Measurements from ENCODE around the gene DOCK1.

The DOCK1 gene

DNA sequence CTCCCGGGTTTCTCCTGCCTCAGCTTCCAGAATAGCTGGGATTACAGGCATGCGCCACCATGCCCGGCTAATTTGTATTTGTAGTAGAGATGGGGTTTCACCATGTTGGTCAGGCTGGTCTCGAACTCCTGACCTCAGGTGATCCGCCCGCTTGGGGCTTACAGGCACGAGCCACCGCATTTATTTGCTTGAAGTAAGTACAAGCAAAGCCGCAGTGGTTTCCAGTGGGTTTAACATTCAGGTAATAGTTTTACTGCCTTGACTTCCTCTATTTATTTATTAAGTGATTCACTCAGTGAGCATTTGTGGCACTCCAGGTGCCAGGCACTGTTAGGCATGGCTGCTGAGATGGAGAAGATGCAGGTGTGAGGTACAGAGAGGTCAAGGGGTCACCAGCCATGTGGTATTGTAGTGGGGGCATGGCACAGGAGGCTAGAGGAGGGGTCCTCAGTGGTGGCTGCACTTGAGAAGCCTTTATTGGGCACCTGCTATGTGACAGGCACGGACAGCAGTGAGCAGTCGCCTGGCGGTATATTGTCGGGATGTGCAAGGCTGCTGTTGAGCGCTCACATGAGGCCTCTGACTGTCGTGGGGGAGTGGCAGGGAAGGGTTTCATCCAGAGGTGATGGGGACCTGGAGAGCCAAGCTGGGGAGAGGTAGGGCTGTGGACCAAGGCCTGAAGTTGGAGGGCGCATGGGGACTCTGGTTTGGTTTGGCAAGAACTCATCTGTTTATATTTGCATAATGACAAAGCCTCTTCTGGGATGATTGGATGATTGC, 54.9 kb downstream of the DOCK1 start:
- Histone ChIP-seq H3K23ac (ENCODE audit: low read length) (no peak overlapping the region), H3K18ac (ENCODE audit: low read length) (peak overlapping the region; percentile 60), H4K12ac (ENCODE audit: low read depth, low read length) (peak overlapping the region; percentile 57), H3K14ac (ENCODE audit: low read length) (no peak overlapping the region), H3K4ac (ENCODE audit: low read depth, low read length) (peak overlapping the region; percentile 60), H3K9me3 (ENCODE audit: insufficient read depth, low read depth, low read length) (peaks cover 2% of the 10 kb centered on the region), H3K4me3 (ENCODE audit: low read depth, low read length) (no peak overlapping the region), H3K79me2 (ENCODE audit: control insufficient read depth, insufficient read depth, low read length, poor library complexity) (peaks cover 3% of the 10 kb centered on the region), H3K4me1 (ENCODE audit: control insufficient read depth in 1 of 2, insufficient read depth in 2 of 2, low read length in 2 of 2) (peaks cover 0 to 7% of the 10 kb centered on the region in 2 experiments), H3K27me3 (ENCODE audit: insufficient read depth, low read length) (no peaks in the 10 kb centered on the region), H2AK5ac (ENCODE audit: low read length) (no peak overlapping the region), H2BK5ac (ENCODE audit: low read depth, low read length, poor library complexity) (no peak overlapping the region), H3K36me3 (ENCODE audit: control insufficient read depth in 1 of 2, insufficient read depth in 2 of 2, low read length in 2 of 2) (peaks cover 0 to 2% of the 10 kb centered on the region in 2 experiments), H3K79me1 (ENCODE audit: low read length) (no peaks in the 10 kb centered on the region), H4K91ac (ENCODE audit: low read depth, low read length) (no peak overlapping the region), H2AFZ (ENCODE audit: insufficient read depth, low read length, poor library complexity) (no peak overlapping the region), H3K4me2 (ENCODE audit: low read length) (no peak overlapping the region), H3K9ac (ENCODE audit: low read length) (no peak overlapping the region), H3K27ac (ENCODE audit: low read depth, low read length) (no peak overlapping the region), H2BK120ac (ENCODE audit: insufficient read depth, low read length, poor library complexity) (no peak overlapping the region), H2BK12ac (ENCODE audit: low read length) (no peak overlapping the region), H4K8ac (ENCODE audit: low read depth, low read length) (no peak overlapping the region)
- no peak for DNase-seq
- no CpG with 5 or more reads among the region's 16 CpGs for WGBS (ENCODE audit: extremely low coverage, insufficient coverage, insufficient read length)

DNA sequence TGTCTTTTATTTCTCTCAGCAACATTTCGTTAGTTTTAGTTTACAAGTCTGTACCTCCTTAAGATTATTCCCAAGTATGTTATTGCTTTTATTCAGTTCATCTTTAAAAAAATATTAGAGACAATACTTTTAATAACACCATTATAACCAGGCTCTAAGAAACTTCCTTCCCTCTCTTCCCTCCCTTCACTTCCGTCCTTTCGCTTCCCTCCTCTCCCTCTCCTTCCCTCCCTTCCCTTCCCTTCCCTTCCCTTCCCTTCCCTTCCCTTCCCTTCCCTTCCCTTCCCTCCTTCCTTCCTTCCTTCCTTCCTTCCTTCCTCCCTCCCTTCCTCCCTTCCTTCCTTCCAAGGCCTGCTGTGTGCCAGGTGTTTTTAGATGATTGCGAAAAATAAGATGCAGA, 58.1 kb downstream of the DOCK1 start:
- Histone ChIP-seq H3K4me3 (ENCODE audit: low read depth, low read length) (no peak overlapping the region), H3K9me3 (ENCODE audit: insufficient read depth, low read depth, low read length) (peaks cover 2% of the 10 kb centered on the region), H2BK12ac (ENCODE audit: low read length) (no peak overlapping the region), H3K79me1 (ENCODE audit: low read length) (no peaks in the 10 kb centered on the region), H3K4me2 (ENCODE audit: low read length) (no peak overlapping the region), H2BK120ac (ENCODE audit: insufficient read depth, low read length, poor library complexity) (no peak overlapping the region), H3K23ac (ENCODE audit: low read length) (no peak overlapping the region), H3K4me1 (ENCODE audit: control insufficient read depth in 1 of 2, insufficient read depth in 2 of 2, low read length in 2 of 2) (peaks cover 0 to 4% of the 10 kb centered on the region in 2 experiments), H4K8ac (ENCODE audit: low read depth, low read length) (no peak overlapping the region), H3K27ac (ENCODE audit: low read depth, low read length) (no peak overlapping the region), H3K18ac (ENCODE audit: low read length) (no peak overlapping the region), H2AFZ (ENCODE audit: insufficient read depth, low read length, poor library complexity) (no peak overlapping the region), H3K27me3 (ENCODE audit: insufficient read depth, low read length) (no peaks in the 10 kb centered on the region), H4K12ac (ENCODE audit: low read depth, low read length) (no peak overlapping the region), H3K36me3 (ENCODE audit: control insufficient read depth in 1 of 2, insufficient read depth in 2 of 2, low read length in 2 of 2) (peaks cover 0 to 2% of the 10 kb centered on the region in 2 experiments), H4K91ac (ENCODE audit: low read depth, low read length) (no peak overlapping the region), H2AK5ac (ENCODE audit: low read length) (no peak overlapping the region), H3K79me2 (ENCODE audit: control insufficient read depth, insufficient read depth, low read length, poor library complexity) (peaks cover 1% of the 10 kb centered on the region), H3K4ac (ENCODE audit: low read depth, low read length) (no peak overlapping the region), H3K14ac (ENCODE audit: low read length) (no peak overlapping the region), H3K9ac (ENCODE audit: low read length) (no peak overlapping the region), H2BK5ac (ENCODE audit: low read depth, low read length, poor library complexity) (no peak overlapping the region)
- WGBS (ENCODE audit: extremely low coverage, insufficient coverage, insufficient read length), result 100% methylated on average over 2 of the region's 4 CpGs
- no peak for DNase-seq

DNA sequence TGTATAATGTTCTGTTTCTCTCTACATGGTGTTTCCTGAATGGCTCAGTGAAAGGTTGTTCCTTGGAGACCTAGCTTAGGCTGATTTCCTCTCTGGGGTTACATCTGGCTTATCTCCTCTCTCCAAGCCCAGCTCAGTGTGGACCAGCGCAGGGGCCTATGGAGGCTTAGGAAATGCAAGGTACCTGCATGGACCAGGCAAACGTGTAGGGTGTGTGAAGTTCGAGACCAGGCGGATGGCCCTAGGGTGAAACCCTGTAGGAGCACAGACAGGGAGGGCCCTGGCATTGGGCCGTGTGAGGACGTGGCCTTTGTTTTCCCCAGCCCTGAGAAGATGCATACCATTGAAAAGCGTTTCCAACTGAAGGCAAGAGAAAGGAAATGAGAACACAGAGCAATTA, 59.0 kb downstream of the DOCK1 start:
- H3K4me3 ChIP-seq (ENCODE audit: low read depth, low read length), result no peak overlapping the region
- H3K27ac ChIP-seq (ENCODE audit: low read depth, low read length), result no peak overlapping the region
- H2AK5ac ChIP-seq (ENCODE audit: low read length), result no peak overlapping the region
- H3K36me3 ChIP-seq (ENCODE audit: control insufficient read depth in 1 of 2, insufficient read depth in 2 of 2, low read length in 2 of 2), result peaks cover 0 to 2% of the 10 kb centered on the region in 2 experiments
- H2AFZ ChIP-seq (ENCODE audit: insufficient read depth, low read length, poor library complexity), result no peak overlapping the region
- H3K4me1 ChIP-seq (ENCODE audit: control insufficient read depth in 1 of 2, insufficient read depth in 2 of 2, low read length in 2 of 2), result peaks cover 0 to 4% of the 10 kb centered on the region in 2 experiments
- peak in 1 of 2 donors; percentile 10 for DNase-seq
- peaks cover 1% of the 10 kb centered on the region for H3K79me2 ChIP-seq (ENCODE audit: control insufficient read depth, insufficient read depth, low read length, poor library complexity)
- no peak overlapping the region for H3K18ac ChIP-seq (ENCODE audit: low read length)
- WGBS (ENCODE audit: extremely low coverage, insufficient coverage, insufficient read length), result no CpG with 5 or more reads among the region's 7 CpGs
- no peaks in the 10 kb centered on the region for H3K27me3 ChIP-seq (ENCODE audit: insufficient read depth, low read length)
- H2BK12ac ChIP-seq (ENCODE audit: low read length), result no peak overlapping the region
- H3K4ac ChIP-seq (ENCODE audit: low read depth, low read length), result no peak overlapping the region
- H2BK120ac ChIP-seq (ENCODE audit: insufficient read depth, low read length, poor library complexity), result no peak overlapping the region
- peaks cover 2% of the 10 kb centered on the region for H3K9me3 ChIP-seq (ENCODE audit: insufficient read depth, low read depth, low read length)
- no peak overlapping the region for H3K23ac ChIP-seq (ENCODE audit: low read length)
- H3K9ac ChIP-seq (ENCODE audit: low read length), result no peak overlapping the region
- H3K79me1 ChIP-seq (ENCODE audit: low read length), result no peaks in the 10 kb centered on the region
- H4K91ac ChIP-seq (ENCODE audit: low read depth, low read length), result no peak overlapping the region
- no peak overlapping the region for H3K14ac ChIP-seq (ENCODE audit: low read length)
- H2BK5ac ChIP-seq (ENCODE audit: low read depth, low read length, poor library complexity), result no peak overlapping the region
- no peak overlapping the region for H3K4me2 ChIP-seq (ENCODE audit: low read length)
- no peak overlapping the region for H4K8ac ChIP-seq (ENCODE audit: low read depth, low read length)
- H4K12ac ChIP-seq (ENCODE audit: low read depth, low read length), result no peak overlapping the region

DNA sequence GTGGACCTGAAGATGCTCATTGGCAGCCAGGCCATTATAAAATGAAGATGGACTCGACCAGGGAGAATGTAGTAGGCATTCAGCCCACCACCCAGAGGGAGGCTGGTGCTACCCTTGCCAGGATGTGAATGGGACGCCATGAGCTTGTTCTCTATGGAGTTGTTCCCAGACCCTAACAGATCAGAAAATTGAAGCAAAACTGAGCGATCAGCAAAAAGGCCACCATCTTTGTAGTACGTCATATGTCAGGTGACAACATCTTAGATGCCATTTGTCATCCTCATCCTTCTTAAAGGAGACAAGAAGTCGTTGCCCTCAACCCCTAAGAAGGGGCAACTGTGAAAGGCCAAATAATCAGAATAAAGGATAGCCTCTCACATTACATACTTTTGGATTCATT, 61.7 kb downstream of the DOCK1 start:
- Histone ChIP-seq H2AFZ (ENCODE audit: insufficient read depth, low read length, poor library complexity) (no peak overlapping the region), H2BK120ac (ENCODE audit: insufficient read depth, low read length, poor library complexity) (no peak overlapping the region), H4K8ac (ENCODE audit: low read depth, low read length) (no peak overlapping the region), H3K18ac (ENCODE audit: low read length) (no peak overlapping the region), H3K27me3 (ENCODE audit: insufficient read depth, low read length) (no peaks in the 10 kb centered on the region), H4K12ac (ENCODE audit: low read depth, low read length) (no peak overlapping the region), H3K4ac (ENCODE audit: low read depth, low read length) (no peak overlapping the region), H3K27ac (ENCODE audit: low read depth, low read length) (no peak overlapping the region), H2BK5ac (ENCODE audit: low read depth, low read length, poor library complexity) (no peak overlapping the region), H3K14ac (ENCODE audit: low read length) (no peak overlapping the region), H3K4me3 (ENCODE audit: low read depth, low read length) (no peak overlapping the region), H3K4me2 (ENCODE audit: low read length) (no peak overlapping the region), H3K4me1 (ENCODE audit: control insufficient read depth in 1 of 2, insufficient read depth in 2 of 2, low read length in 2 of 2) (no peaks in the 10 kb centered on the region), H2AK5ac (ENCODE audit: low read length) (no peak overlapping the region), H3K9ac (ENCODE audit: low read length) (no peak overlapping the region), H3K23ac (ENCODE audit: low read length) (no peak overlapping the region), H3K36me3 (ENCODE audit: control insufficient read depth in 1 of 2, insufficient read depth in 2 of 2, low read length in 2 of 2) (peaks cover 0 to 5% of the 10 kb centered on the region in 2 experiments), H3K79me1 (ENCODE audit: low read length) (no peaks in the 10 kb centered on the region), H3K9me3 (ENCODE audit: insufficient read depth, low read depth, low read length) (no peaks in the 10 kb centered on the region), H3K79me2 (ENCODE audit: control insufficient read depth, insufficient read depth, low read length, poor library complexity) (peaks cover 1% of the 10 kb centered on the region), H4K91ac (ENCODE audit: low read depth, low read length) (no peak overlapping the region), H2BK12ac (ENCODE audit: low read length) (no peak overlapping the region)
- no CpG with 5 or more reads among the region's 5 CpGs for WGBS (ENCODE audit: extremely low coverage, insufficient coverage, insufficient read length)
- DNase-seq, result no peak

Data from trophoblast cell (in vitro differentiated cells and primary cell).